ENCODE data around the gene SORBS1.

GRCh38 chr10:95567903-95568630 is 6.9 kb upstream of the SORBS1 start:
- no peak for TF ChIP-seq CTCF (IDR thresholded peaks at IDR 0.05)
- no peak for TF ChIP-seq POLR2A (IDR thresholded peaks at IDR 0.05)
